Hippocampal formation (tissue), 2 donors: ENCODE measurements around the gene ENOX1.

Source experiments
- DNase-seq, 2 donors: peaks; one replicate each; lab custom pipeline; 2025; lab: John Stamatoyannopoulos, UW

Gene ENOX1

DNA sequence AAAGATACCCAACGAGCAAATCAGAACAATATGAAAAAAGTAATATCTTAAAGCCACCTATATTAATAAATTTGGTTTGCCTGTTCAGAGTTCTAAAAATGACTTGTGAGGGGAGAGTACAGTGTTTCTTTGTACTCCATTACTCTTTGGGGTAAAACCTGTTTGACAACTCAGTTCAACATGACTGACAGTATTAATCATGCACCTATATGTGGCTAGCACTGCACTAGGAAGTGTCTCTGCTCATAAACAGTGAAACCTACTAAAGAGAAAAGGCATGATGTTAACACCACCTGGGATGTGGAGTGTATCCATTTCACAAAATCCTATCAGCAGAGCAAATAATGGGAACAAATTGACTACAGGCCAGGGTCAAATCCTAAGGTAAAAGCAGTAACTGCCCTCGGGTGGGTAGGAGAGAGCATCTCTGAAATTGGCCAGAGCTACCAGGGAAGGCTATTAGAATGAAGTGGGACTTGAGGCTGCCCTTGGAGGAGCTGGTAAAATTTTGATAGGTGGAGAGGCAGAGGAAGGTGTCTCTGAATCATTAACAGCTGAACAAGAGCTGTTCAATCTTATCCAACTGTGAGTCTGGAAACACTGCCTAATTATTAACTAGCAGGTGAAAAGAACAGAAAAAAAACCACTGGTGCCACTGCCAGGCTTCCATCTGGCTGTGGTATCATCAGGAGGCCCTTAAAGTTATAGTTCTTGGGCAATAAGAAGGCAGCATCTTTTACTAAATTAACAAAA is 398.3 kb downstream of the ENOX1 start:
- no peak for DNase-seq

DNA sequence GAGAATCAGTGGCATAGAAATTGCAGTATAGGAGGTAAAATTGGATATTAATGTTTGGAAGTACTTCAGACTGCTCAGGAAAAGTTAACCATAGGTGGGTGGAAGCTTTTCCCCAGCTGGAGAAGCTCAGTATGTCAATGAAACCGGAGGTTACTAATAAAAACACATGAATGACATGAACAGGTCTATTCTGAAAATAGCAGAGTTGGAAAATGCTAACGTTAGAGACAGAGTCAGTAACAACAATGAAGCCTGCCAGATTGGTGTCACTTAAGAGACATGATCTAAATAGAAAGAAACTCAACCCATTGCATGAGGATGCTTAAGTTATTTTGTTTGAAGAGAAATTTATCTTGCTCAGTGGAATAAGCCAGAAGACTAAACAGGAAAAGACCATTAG is 398.9 kb downstream of the ENOX1 start:
- DNase-seq: no peak

DNA sequence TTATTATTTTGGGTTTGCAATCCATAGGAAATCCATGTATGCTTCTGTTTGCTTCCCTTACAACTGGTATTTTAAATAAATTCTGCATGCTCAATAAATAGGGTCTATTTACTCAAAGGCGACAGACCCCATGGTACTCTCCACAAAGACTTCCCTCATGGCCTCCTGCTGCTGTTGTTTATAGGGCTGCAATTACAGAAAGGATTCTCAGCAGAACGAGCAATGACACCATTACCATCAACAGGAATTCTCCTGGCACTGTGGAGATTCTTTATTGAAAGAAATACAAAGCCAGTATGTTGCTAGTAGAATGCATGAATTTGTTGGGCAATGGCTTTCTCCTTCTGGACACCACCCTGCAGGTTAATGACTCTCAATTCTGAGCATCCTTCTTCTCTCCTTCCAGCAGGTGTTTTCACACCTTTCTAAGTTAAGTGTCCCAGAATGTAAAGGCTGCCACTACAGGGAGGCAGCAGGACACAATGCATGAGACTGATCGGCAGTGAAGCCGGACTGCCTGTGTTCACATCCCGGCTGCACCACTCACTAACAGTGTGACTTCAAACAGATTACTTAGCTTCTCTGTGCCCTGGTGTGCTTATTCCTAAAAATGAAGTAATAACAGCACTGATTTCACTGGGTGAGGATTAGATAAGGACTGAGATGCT is 403.1 kb downstream of the ENOX1 start:
- no peak for DNase-seq

DNA sequence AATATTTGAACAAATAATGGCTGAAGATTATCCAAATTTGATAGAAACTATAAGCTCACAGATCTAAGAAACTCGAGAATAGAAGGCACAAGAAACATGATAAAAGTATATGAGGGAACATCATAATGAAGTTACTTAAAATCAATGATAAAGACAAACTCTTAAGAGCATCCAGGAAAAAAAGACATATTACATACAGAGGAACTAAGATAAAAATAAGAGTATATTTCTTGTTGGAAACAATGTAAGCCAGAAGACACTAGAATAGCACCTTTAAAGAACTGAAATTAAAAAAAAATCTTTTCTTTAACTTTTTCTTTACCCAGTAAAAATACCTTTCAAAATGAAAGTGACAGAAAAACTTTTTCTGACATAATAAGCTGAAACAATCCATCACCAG is 407.0 kb downstream of the ENOX1 start:
- no peak for DNase-seq

DNA sequence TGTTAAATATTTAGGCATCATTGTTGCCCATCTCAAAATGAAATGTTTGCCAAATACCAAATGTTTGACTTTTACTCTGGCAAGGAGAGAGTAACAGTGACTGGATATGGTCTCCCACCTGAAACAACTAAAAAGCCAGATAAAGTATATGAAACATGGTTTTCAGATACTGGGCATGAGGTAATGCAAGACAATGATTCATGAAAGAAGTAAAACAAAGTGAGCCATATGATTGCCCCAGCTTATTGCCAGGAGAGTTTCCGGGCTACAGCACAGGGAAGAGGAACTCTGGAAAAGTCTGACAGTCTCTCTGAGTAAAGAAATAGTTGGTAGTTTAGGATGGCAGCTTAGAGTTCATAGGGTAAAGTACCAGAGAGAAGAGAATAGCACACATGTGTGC is 408.8 kb downstream of the ENOX1 start:
- DNase-seq: no peak

DNA sequence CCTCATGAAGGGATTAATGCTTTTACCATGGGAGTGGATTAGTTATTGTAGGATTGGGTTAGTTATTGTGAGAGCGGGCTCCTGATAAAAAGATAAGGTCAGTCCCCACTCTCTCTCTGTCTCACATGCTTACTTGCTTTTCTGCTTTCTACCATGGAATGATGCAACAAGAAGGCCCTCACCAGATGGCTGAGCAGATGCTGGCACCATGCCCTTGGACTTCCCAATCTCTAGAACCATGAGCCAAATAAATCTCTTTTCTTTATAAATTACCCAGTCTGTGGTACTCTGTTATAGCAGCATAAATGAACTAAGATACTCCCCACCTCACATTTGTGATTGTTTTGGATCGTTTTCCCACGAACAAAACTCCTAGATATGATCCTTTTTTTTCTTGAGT is 409.6 kb downstream of the ENOX1 start:
- no peak for DNase-seq

DNA sequence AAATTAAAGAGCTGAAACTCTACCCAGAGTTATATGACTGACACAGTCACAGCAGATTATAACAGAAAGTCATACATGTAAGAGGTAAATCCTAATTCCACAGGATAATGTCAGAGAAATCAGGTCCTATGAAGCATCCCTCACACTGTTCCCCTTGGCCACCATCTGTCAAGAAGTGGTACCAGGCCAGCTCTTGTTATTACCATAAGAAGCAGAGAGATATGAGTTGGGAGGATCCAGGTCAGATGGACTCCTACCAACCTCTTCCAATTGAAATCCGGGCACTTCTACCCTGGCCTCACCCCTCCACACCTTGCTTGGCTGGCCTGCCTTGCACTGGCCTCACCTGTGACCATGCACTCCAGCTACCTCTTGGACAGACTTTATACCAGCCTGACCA is 410.2 kb downstream of the ENOX1 start:
- no peak for DNase-seq

DNA sequence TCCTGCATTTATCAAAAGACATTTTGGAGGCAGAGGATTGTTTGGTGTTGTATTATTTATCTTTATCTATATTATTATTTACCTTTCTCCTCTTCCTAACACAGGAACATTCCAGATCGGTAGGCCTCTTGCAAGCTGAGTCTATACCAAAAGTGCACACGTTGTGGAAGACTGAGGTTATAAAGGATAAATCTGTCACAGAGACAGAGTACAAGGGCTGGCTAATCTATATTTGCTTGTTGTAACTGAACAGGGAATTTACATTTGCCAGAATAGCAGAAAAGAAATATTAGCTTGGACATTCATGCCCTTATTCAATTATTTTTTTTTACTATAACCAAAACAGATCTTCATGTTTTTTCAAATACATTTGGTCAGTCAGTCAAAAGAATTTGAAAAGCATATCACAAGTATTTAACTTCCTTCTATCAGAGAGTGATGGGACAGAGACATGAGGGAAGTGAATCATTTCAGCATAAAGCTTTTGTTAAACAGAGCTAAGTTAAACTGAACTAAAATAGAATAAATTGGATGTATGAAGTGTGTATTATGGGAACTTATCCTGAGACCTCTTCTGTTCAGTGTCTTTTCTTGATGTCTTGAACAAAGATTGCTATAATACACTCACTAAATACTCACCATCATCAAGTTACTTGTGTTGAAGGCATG is 410.8 kb downstream of the ENOX1 start:
- no peak for DNase-seq

DNA sequence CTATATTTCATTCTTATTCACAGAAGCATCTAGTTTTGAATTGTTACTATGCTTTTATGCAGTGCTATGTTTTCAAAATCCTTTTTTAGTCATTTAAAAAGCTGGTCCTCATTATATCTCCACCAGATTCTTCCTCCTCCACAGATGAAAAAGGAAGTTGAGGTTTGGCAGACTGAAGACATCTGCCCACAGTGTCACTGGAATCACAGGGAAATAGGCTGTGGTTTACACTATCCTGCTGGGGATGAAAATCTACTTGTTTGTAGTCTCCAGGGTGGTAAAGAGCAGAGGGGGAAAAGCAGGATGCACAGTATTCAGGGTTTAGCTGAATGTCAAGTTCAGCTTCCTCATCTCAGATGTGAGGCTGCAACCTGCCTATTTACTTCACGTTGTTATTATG is 412.2 kb downstream of the ENOX1 start:
- no peak for DNase-seq

DNA sequence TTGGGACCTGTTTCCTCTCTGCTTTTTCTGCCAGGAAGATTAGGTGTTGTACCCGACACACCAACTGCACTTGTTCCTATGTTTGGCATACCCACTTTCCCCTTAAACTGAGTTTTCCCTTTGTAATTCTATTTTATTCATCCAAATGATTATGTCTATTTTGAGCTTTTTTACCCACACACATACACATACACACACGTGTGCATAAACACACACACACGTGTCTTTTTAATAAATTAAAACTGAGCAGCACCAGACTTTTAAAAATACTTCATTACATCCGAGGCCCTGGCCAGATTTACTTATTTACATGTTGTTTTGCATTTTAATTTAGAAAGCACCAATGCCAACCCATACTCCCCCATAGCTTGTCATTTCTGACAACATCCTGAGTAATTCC is 413.4 kb downstream of the ENOX1 start:
- DNase-seq: no peak

DNA sequence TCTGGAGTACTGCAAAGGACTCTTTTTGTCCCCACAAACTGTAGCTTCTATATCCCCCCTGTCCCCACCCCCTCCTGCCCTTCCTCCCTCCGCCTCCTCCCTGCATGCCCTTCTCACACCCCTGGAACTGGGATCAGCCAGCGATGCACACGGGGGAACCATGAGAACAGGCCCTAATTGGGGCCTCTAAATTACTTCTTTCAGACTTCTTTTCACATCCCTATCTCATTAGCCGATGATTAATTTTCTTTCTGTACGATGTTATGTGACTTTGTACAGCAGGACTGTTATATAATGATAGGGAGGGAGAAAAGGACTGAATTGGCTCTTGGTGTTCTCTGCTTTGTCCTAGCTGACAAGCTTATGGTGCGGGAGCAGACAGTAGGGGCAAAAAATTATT is 415.9 kb downstream of the ENOX1 start:
- DNase-seq: no peak

DNA sequence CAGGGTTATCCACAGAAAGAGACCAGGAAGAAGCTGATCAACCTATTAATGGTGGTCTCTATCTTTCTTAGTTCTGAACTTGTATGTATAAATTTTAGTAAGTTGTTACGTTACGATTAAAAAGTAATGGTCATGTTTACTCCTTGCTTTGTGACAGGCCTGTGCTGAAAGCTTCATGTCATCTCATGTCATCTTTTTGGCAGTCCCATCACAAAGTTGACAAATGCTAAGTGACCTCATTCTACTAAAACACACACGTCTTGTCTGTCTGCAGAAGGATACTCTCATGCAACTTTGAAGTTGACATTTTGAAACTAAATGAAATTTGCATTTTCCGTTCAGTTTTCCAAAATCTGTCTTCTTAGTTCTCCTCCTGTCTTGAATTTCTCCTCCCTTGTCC is 417.5 kb downstream of the ENOX1 start:
- DNase-seq: no peak

DNA sequence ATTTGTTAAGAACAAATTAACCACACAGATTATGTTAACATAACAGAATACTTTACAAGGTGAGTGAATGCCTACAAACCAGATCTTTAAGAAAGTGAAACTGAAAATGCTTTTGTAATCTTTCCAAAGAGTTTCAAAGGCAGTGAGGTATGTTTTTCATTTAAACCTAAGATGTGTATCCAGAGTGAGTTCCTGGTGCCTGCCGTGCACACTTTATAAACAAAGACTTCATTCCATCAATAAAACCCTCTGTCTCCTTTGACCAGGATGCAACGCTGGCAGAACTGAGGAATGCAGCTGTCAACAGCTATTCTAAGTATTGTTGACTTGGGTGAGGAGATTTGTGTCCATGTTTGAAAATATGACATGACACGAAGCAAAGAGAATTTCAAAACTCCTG is 418.8 kb downstream of the ENOX1 start:
- DNase-seq: no peak

DNA sequence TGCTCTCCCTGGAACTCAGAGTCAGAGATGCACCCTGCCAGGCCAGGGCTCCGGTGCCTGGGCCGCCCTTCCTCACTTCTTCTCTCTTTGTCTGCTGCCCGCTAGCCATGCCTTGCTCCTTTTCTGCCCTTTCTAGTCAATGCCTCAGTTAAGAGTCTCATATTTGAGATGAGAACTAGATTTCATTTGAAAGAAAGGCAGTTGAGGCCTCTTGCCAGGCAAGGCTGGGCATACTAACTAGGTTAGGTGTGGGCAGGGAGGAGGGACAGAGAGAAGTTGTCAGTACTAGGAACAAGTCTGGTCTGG is 421.8 kb downstream of the ENOX1 start:
- DNase-seq: no peak

DNA sequence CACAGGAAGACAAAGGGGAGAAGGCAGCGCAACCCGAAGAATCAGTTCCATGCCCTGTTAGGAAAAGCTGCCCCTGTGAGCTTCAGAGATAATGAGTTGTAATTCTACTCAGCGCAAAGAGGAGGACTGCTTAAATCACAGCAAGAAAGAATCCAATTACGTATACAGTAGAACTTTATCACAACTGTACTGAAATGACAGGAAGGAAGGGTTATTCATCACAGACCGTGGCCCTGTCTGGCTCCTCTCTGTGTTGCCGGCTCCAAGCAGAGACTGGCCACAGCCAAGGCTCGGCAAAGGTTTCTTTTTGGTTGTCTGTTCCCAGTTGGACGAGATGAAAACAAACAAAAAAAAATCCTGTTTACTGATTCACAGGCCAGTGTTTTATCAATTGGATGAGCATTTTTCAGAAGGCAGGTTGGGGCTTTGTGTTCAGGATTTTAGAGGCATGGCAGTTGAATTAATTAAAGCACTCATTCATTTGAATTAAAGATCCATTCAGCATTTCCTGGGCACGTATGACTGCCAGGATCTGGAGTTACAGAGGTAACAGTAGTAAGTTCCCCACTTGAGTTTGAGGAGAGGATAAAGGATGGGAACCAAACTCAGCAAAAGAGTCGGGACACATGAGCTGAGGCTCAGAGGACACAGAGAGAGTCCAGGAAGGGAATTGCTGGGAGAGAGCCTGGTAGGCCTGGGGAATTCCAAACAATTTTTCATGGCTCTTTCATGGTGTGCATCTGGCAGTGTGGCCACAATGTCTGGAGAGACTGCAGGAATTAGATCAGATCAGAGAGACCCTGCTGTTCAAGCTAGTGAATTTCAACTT is 422.3 kb downstream of the ENOX1 start:
- DNase-seq: peak in 1 of 2 donors; percentile 39

DNA sequence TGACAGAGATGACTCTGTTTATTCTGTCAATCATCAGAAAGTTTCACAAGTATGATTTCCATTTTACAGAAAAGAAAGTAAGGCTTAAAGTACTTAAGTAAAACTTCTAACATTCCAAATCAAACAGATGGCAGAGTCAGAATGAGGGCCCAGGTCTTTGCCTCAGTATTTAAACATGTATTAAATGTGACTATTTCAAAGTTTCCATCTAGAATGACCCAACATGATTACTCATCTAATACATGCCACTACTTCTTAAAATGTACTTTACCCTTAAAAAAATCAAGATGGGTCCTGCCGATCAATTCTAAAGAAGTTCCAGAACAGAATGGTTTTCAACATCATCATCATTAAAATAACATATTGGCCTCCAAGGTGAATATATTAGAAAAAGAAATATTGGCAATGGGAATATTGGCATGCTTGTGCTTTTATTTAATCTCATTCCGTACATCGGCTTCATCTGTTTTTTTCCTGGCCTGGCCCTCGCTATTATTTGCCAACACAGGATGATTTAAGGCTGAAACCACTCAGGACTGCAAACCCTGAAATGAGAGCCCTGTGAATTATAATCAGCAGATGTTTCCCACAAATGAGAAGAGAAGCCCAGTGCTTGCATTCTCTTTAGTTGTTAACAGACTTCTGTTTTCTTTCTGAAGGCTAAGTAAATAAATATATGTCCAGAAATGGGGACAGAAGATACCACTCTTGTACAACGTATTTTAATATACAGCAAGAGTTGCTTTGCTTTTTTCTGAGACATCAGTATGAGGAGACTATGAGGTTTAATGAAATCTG is 423.4 kb downstream of the ENOX1 start:
- no peak for DNase-seq

DNA sequence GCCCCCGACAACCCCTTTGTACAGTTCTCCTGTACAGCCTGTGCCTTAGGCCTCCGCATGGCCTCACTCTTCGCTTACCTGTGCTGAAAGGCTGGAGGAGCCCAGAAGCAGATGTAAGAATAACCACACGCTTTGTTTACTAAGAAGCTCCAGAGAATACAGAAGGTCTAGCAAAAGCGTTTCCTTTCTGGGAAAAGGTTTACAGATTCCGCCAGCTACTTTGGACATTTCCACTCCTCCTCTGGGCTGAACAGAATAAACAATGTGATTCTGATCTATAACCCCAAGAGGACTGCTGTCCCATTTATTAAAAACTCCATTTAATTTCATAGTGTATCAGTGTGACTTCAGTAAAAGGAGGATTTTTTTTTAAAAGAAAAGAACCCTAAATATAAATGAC is 424.2 kb downstream of the ENOX1 start:
- no peak for DNase-seq

DNA sequence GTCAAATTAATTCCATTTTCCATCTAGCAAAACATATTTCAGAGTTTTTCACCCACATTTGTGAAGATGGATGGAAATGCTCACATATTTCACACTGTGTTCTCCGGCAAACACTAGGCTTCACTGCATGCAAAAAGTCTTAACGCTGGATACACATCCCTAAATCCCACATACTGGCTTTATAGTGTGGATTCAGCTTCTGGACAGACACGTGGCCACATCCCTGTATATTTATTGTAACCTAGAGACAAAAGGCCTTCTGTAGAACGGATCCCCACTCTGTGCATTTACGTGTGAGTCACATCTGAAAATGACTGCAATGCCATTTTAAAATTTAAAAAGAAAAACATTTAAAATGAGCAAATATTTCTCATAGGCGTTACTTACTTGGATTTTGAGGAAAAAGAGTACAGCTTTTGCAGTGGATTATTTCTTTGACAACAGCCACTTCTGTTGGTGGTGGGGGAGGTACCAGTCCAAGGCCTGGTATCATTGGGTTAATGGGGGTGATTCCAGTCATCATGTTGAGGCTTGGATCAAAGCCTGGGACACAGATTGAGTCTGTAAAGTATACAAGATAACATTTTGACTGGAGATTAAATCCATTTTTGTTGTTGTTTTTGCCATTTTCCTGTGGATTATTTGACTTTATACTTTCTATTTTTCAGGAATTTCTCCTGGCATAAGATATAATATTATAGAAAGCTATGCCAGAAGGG is 425.7 kb downstream of the ENOX1 start:
- no peak for DNase-seq

DNA sequence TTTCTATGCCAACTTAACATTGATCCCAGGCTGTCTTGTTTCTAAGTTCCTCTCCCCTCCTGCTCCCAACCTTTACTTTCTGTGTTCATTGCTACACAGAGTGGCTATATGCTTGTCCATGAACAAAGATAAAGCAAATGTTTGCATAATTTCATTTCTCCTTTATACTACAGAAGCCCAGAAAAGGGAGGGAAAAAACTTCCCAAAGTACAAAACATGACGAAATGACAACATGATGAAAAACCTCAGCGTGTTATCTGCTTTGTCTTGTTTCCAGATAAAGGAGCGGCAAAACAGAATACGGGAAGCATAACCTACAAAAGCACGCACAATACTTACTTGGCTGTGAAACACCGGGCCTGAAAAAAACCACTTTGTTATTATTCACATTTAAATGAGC is 426.6 kb downstream of the ENOX1 start:
- DNase-seq: no peak

DNA sequence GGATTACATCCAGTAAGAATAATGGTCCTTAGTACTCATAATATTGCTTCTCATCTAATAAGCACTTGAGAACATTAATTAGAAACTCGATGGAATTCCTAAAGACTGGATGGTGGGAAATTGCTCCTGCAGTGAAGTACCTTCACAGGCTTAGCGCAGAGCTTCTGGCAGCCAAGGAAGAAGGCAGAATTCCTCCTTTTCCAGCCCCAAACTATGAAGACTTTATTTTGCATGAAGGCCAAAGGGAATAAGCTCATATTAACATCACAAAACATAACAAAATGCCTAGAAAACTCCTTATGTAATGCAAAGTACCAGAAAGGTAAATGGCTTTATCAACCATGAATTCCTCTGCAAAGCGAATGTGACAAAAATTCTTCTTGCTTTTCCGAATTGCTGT is 427.2 kb downstream of the ENOX1 start:
- no peak for DNase-seq

DNA sequence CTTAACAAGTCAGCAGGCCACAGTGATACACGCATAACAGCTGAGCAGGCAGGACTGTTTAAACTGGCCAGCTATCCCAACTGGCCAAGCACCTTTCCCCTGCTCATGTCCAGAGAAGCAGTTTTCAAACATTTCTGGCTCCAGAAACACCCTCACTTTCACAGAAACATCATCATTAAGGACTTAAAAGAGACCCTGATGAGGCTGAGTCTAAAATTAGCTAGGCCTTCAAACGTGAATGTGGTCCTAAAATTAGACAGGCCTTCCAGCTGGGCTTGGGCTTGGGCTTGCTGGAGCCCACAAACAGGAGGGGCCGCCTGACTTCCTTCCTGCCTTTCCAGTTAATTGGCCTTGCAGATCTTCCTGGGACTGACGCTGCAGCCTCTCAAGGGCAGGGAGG is 429.2 kb downstream of the ENOX1 start:
- no peak for DNase-seq
